ENCODE measurements around the gene PLOD3.
"Not testable (repeated sequence)": the region's sequence is repeated elsewhere in the genome, so short reads cannot be mapped to it uniquely, and the experiment has no call there.

PLOD3 gene

DNA sequence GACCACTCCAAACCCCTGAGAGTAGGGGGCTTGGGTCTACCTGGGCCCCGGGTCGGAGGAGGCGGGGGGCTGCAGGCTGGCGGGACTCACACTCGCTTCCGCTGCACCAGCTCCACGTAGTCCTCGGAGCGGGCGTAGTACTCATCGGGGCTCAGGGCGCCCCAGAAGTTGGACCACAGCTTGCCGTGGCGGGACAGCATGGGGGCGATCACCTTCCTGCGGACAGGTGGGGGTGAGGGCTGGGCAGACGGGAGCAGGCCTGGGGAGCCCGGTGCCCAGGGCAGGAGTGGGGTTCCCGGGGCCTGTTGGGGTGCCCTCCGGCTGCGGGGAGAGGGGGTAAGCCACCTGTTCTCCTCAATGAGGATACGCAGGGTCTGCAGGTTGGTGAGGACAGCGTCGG lies 5.9 kb downstream of the PLOD3 start:
- DNase-seq: no peak

GRCh38 chr7:101210143-101210542 lies 7.2 kb downstream of the PLOD3 start:
- DNase-seq: no peak

DNA sequence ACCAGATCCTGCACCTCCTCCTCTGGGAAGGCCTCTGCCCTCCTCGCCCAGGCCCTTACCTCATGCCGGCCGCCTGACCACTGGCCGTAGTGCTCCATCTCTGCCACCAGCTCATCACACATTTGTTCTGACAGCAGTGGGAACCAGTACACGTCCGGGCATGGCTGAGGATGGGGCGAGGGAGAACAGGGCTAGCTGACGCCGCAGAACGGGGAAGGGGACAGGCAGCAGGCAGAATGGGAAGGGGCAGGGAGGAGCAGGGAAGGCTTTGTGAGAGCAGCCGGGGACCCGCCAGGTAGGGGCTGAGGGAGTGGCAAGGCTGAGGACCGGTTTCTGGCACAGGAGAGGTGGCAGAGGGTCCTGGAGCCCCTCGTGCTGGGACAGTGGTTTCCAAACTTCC lies 8.6 kb downstream of the PLOD3 start:
- DNase-seq: no peak

DNA sequence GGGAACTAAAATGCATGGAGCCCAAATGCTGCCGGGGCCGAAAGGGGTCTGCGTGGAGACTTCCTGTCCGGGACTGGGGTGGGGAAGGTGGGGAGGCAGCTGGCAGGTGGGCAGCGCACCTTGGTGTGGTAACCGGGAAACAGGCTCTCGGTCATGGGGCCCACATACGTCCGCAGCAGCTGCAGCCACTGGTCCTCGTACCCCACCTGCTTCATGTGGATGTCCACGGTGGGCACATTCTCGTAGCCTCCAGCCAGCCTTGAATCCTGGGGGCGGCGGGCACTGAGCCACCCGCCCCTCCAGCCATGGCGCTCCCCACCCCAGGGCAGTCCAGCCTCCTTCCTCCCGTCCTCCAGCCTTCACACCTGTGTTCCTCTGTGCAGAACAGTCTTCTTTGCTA lies 9.9 kb downstream of the PLOD3 start:
- DNase-seq: no peak

GRCh38 chr7:101206665-101207042 lies 10.7 kb downstream of the PLOD3 start:
- DNase-seq: no peak

GRCh38 chr7:101205901-101206664 lies 11.3 kb downstream of the PLOD3 start:
- no peak for DNase-seq

- DNase-seq: not testable (repeated sequence)
Measured at GRCh38 chr7:101203740-101204738, 13.3 kb downstream of the PLOD3 start.

DNA sequence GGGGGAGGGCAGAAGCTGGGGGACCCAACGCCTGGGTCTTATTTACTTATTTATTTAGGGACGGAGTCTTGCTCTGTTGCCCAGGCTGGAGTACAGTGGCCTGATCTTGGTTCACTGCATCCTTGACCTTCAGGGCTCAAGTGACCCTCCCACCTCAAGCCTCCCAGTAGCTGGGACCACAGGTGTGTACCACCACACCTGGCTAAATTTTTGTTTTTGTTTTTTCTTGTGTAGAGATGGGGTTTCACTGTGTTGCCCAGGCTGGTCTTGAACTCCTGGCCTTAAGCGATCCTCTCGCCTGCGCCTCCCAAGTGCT lies 14.8 kb downstream of the PLOD3 start:
- no peak for DNase-seq

DNA sequence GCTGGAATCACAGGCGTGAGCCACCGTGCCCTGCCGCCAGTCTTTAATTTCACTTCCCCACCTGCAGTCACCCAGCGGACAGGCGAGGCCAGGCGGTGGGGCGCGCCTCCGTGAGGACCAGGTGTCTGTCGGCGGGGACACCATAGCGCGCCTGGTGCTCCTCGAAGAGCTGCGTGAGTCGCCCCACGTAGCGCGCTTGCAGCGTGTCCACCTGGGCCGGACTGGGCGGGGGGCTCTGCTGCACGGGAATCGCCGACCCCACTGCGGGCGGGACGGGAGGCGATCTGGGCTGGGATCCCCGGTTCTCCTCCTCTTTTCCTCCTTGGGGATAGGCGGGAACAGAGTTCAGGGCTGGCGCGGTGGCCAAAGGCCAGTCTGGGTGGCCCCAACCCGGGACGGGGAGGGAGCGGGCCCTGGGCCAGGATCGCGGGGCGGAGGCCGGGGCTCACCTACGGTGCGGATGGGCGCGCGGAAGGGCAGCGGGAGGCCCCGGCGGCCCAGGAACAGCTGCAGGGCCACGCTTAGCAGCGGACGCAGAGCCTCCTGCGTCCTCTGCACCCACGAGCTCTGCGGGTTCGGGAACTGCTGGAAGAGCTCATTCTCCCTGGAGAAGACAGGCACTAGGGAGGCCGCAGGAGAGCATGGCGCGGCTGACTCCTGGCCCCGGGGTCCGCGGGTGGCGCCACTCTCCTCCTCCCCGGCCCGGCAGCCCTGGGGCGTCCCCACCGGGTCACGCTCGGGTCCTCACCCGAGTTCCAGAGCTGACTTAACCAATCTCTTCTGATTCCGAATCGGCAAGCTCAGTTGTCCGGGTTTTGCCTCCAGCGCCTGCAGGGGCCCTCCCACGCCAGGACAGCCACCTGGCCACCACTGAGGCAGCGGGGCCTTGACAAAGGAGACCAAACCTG lies 15.4 kb downstream of the PLOD3 start:
- no peak for DNase-seq

DNA sequence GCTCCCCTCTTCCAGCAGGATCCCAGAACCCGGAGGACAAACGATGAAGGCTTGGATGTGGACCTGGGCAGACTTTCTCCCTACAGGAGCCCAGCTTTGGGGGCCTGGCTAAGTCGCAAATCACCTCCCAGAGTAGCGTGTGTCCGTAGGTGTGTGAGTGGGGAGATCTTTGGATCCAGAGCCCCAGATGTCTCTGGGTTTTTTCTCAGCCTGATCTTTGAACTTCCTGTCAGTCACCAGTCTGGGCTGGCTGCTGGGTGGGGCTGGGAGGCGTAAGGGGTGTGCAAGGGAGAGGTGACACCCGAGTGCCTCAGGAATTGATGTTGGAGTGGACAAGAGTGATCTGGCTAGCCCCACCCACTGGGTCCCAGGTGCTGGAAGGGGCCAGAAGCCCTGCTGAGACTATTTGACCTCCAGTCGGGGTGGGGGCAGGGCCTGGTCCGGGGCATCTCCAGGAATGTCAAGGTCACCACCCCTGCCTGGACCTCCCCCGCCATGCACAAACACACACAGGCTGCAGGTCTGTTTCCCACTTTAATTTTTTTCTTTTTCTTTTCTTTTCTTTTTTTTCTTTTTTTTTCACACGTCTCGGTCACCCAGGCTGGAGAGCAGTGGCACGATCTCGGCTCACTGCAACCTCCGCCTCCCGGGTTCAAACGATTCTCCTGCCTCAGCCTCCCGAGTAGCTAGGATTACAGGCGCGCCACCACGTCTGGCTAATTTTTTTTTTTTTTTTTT lies 16.4 kb downstream of the PLOD3 start, which contains the start of gene MOGAT3:
MOGAT3 (minus strand) TSS at position 175 of the 738 bp plus-strand sequence. CDS start 182 bp downstream, outside the sequence.
- no peak for DNase-seq

DNA sequence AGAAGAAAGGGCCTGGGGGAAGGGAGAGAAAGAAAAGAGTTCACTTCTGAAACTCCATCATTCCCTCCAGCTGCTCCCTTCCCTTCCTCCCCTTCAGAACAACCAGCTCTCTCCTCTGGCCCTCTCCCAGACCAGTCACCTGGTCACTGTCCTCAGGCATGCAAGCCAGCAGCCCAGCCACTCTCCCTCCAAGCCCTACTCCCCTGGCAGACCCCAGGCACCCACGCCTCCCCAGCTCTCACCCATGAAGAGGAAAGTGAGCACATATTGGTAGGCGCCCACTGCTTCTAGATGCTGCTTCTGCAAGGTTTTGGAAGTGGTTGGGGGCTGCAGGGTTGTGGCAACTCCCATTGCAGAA lies 16.9 kb downstream of the PLOD3 start:
- no peak for DNase-seq

- DNase-seq: not testable (repeated sequence)
Measured at GRCh38 chr7:101199522-101199921, 17.9 kb downstream of the PLOD3 start.

DNA sequence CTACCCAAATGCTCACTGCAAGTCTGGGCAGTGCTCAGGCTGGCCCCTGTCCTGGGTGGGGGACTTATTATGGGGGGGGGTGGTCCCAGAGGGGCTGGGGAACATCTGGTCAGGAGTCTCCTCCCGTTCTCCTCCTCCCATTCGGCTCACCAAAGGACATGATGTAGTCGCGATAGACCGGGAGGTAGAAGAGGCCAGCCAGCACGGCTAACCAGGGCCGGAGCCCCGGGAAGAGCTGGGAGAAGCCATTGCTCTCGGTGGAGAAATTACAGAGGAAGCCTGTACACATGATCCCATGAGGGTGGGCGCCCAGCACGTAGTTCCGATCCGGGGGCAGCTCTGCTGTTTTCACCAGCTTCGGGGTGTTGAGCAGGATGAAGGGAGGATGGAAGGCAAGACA lies 18.9 kb downstream of the PLOD3 start:
- DNase-seq: no peak

DNA sequence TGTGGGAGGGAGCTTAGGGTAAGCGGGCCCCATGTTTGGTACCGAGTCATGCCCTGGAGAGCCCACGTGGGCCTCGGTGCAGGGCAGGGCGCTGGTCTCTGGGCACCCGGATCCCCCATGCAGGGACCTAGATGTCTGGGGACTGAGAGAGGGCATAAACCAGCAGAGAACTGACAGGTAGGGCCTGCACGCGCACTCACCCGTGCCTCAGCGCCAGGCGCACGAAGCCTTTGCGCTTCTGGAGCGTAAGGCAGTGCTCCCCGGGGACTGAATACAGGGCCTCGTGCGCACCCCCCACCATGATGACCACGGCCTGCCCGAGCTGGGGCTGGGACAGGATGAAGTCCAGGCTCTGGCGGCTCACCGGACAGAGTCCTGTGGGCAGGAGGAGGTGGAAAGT lies 19.4 kb downstream of the PLOD3 start:
- no peak for DNase-seq

DNA sequence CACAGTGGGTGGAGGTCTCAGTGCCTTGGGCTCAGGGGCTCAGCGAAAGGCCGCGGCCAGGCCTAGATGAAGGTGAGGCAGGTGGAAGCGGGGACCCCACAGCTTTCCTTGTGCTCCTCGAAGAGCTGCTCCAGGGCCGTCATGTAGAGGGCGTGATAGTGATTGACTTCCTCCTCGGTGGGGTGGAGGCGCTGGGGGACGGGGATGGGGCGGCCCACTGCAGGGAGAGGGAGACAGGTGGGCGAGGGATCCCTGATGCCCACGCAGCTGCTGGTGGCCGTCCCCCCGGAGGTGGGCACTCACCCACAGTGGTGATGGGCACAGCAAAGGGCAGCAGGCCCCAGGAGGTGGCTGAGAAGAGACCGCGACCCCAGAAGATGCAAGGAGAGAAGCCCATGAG lies 21.5 kb downstream of the PLOD3 start:
- no peak for DNase-seq

GRCh38 chr7:101189109-101189508 lies 28.3 kb downstream of the PLOD3 start:
- DNase-seq: no peak

DNA sequence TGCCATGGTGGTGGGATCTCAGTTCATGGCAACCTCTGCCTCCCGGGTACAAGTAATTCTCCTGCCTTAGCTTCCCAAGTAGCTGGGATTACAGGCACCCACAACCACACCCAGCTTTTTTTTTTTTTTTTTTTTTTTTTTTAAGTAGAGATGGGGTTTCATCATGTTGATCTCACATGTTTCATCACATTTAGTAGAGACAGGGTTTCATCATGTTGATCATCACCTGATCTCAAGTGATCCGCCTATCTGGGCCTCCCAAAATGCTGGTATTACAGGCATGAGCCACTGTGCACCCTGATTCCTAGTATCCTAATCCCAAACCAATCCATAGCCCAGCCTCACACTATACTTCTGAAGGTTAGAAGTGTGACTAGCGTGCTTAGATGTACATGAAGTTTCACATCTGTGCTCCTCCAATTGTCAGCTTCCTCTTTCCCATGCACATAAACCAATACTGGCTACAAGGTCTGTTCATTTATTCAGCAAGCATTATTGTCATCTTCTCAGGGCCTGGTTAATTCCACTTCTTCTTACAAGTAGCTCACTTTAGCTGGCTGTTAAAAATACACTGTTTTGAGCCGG lies 30.4 kb downstream of the PLOD3 start:
- no peak for DNase-seq

DNA sequence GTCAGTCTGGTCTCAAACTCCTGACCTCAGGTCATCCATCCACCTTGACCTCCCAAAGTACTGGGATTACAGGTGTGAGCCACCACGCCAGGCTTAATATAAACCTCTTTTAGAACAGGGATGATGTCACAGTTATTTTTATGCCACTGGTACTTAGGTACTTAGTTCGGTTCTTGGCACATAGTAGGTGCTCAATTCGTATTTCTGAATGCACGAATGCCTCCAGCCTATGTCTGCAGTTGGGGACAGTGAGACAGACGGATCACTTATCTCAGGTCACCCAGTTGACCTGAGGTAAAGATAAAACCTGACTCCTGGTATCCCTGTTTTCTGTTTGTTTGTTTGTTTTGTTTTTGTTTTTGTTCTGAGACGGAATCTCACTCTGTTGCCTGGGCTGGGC lies 31.2 kb downstream of the PLOD3 start:
- DNase-seq: no peak

GRCh38 chr7:101185258-101185839 lies 32.0 kb downstream of the PLOD3 start:
- no peak for DNase-seq

DNA sequence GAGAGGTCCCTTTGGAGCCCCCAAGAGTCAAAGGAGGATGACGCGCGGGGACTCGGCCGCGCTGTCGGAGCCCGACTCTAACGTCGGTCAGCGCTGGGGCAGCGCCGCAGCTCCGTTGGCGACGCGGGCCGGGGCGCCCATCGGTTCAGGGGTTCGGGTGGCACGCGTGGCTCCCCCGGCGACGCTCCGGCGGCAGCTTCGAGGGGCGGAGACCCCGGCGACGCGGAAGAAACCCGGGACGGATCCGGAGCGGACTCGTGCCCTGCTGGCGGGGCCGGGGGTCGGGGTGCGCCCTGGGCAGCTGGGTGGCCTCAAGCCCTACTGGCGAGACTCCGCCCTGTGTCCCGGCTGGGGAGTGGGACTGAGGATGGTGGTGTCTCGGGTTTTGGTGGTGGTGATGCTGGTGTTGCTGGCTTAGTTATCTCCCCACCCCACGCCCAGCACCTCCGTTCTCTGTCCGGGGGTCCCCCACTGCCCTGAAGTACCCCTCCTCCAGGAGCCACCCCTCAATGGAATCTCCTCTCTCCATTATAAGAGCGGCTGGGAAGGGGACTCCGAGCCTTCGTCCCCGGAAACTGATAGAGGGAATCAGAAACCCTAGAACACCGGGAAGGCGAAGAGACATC lies 37.1 kb downstream of the PLOD3 start, which contains the start of gene NAT16:
NAT16 (minus strand) TSS at position 164 of the 626 bp plus-strand sequence. CDS start 5,486 bp downstream, outside the sequence.
- DNase-seq: no peak

DNA sequence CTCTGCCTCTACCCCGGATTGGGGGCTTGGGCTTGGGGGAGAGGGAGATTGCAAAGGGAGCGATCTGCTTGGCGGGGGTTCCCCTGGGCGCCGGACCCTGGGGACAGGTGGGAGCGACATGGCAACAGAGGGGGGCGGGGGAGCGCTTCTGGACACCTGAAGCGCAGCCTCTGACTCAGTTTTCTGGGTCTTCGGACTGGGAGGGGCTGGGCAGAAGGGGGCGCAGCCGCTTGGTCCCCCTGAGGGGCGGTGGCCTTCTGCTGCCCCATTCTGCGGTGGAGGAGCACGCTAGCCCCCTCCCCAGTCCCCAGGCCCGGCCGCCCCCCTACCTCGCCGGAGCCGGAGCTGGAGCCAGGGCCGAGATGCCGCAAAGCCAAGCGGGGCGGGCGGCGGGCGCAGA lies 37.7 kb downstream of the PLOD3 start:
- no peak for DNase-seq
